ENCODE results near the gene ADRA2B. TPM values are rescaled to one million over a fixed set of nuclear protein-coding genes. Genes with fewer than 3 reads are reported as not detected.

The ADRA2B gene
- total and polyA plus RNA-seq, 2 donors (not counting 3 experiments of a cell fraction or from before 2014, with no cell fraction given), result not detected

- no peak overlapping the region for H3K9ac ChIP-seq (replicated peaks; ENCODE audit: extremely low read depth, insufficient read depth, low read length)
- no peak overlapping the region for H3K4me3 ChIP-seq (replicated peaks in 1 of 3; ENCODE audit: insufficient read depth in 1 of 3, low read depth in 1 of 3, low read length in 3 of 3)
- no TSS peak for BruUV-seq (replicated peaks)
- no peak overlapping the region for H2AFZ ChIP-seq (ENCODE audit: low read depth, low read length)
- intact Hi-C loops (cut with micrococcal nuclease), result no loop called here
- no peaks in the 10 kb centered on the region for H3K79me2 ChIP-seq (ENCODE audit: control insufficient read depth, insufficient read depth, low read length)
- peaks cover 7% of the 10 kb centered on the region in 2 experiments for H3K27me3 ChIP-seq (ENCODE audit: control insufficient read depth in 2 of 2, insufficient read depth in 2 of 2, low read length in 2 of 2)
- H3K4me2 ChIP-seq (ENCODE audit: insufficient read depth, low read length), result no peak overlapping the region
- DNase-seq (ENCODE audit: low read depth, low spot score) (no peak), FAIRE-seq (no peak)
- H3K9me3 ChIP-seq (replicated peaks; ENCODE audit: control insufficient read depth, insufficient read depth, low read length), result no peaks in the 10 kb centered on the region
- POLR2A ChIA-PET, result no interaction called here
- dilution Hi-C loops (cut with MboI; ENCODE audit: extremely low pct_ligation_motif_present, low sequenced_read_pairs), result no loop called here
- TF ChIP-seq MYC (IDR thresholded peaks at IDR 0.05; ENCODE audit: low read depth, low read length), result no peak
- TF ChIP-seq FOS (IDR thresholded peaks at IDR 0.05; ENCODE audit: borderline replicate concordance, insufficient read depth, low read length), result no peak
- TF ChIP-seq POLR2A (IDR thresholded peaks at IDR 0.05; ENCODE audit: low read depth, low read length), result no peak
- TF ChIP-seq JUN (IDR thresholded peaks at IDR 0.05; ENCODE audit: borderline replicate concordance, insufficient read depth, insufficient read length, low read depth), result no peak
- TF ChIP-seq EZH2 (IDR thresholded peaks at IDR 0.05; ENCODE audit: borderline replicate concordance, low read depth, low read length, severe bottlenecking), result no peak
- no peak for TF ChIP-seq CTCF (IDR thresholded peaks at IDR 0.05; ENCODE audit: extremely low read depth in 1 of 2, insufficient read depth in 1 of 2, low read depth in 1 of 2, low read length in 2 of 2)
- no peak for TF ChIP-seq GATA2 (IDR thresholded peaks at IDR 0.05; ENCODE audit: insufficient read depth, insufficient read length, low read depth, low read length)
- no peak for TF ChIP-seq MAX (IDR thresholded peaks at IDR 0.05; ENCODE audit: insufficient read depth, insufficient read length)
- H4K20me1 ChIP-seq (replicated peaks; ENCODE audit: control insufficient read depth, extremely low read depth, insufficient read depth, low read length), result no peaks in the 10 kb centered on the region
- no peak overlapping the region for H3K27ac ChIP-seq (ENCODE audit: insufficient read depth, low read depth, low read length)
- CTCF ChIA-PET, result interaction anchor here (0.8 kb wide), 1 partner anchor 17 kb away, joined by 3 read pairs; no protein-coding TSS in a partner anchor
- no peaks in the 10 kb centered on the region for H3K36me3 ChIP-seq (ENCODE audit: control insufficient read depth in 2 of 2, extremely low read depth in 1 of 2, insufficient read depth in 2 of 2, low read length in 2 of 2)
- no peaks in the 10 kb centered on the region for H3K9me1 ChIP-seq (replicated peaks; ENCODE audit: control insufficient read depth, extremely low read depth, insufficient read depth, low read length)
- no peaks in the 10 kb centered on the region for H3K4me1 ChIP-seq (ENCODE audit: control insufficient read depth, extremely low read depth, insufficient read depth, low read length)
These were observed 3.0 kb downstream of the ADRA2B start for GRCh38 chr2:96113367-96113677.

Measured in endothelial cell of umbilical vein (primary cell).